Left cardiac atrium (tissue), 4 donors: ENCODE results near the gene EFCAB3. TPM values are rescaled to one million over a fixed set of nuclear protein-coding genes. Genes with fewer than 3 reads are reported as not detected.
"Not testable (repeated sequence)": the region's sequence is repeated elsewhere in the genome, so short reads cannot be mapped to it uniquely, and the experiment has no call there.

Source experiments
- ATAC-seq, 2 donors: fragments of 200-7000 bp; cut with Tn5 transposase; one replicate each; pipeline ENCODE4 v1.9.1; 2020; ENCODE audit warnings: mild to moderate bottlenecking in 2 of 2, moderate library complexity in 2 of 2
- DNase-seq: peaks from one replicate; pipeline ENCODE4 v3.0.0-alpha.2; 2020
- intact Hi-C, 2 donors: fragments of 100-400 bp; cut with DNase I; formaldehyde crosslinking; loops; one replicate each; pipeline versions ENCODE4 v1.14.1 to v1.15.1; 2022 to 2023
- long read RNA-seq: library from polyadenylated mRNA; unstranded; transcript quantifications from one replicate; pipeline ENCODE4 v2.0.0, GENCODE V29; 2021
- total RNA-seq, 2 donors: library from RNA; stranded (reverse); fragmentation: NEBNext Ultra II Directional; extraction: Animal tissue kit (Norgen Biotek cat#: 25700); gene quantifications; one replicate each; pipeline ENCODE4 v1.2.1, GENCODE V29; 2021
- donor health status: DM: no; HTN: yes; CAD: no.
- donor health status: DM: no; HTN: yes; CAD: no; lungs with severe emphysema.
- donor health status: DM: yes; HTN: yes; CAD: no.
- donor health status: Dilated cardiomyopathy.

The EFCAB3 gene
- not detected for total RNA-seq
- long read RNA-seq: 0 reads

GRCh38 chr17:62380253-62380652 is at the start of gene EFCAB3:
Gene EFCAB3 (plus strand): TSS chr17:62380553. CDS start chr17:62382980, 2,427 bp downstream.
- DNase-seq (no peak), ATAC-seq (no peak)
- intact Hi-C loops: no loop called here

- ATAC-seq (no peak), DNase-seq (no peak)
- intact Hi-C loops: no loop called here
Measured at GRCh38 chr17:62336527-62336926, 43.8 kb upstream of the EFCAB3 start.

- no peak for DNase-seq
- ATAC-seq: no peak
- intact Hi-C loops: no loop called here
Measured at GRCh38 chr17:62343764-62344270, 36.5 kb upstream of the EFCAB3 start.

- no peak for DNase-seq
- intact Hi-C loops: no loop called here
- ATAC-seq: no peak
Measured at GRCh38 chr17:62351176-62351575, 29.2 kb upstream of the EFCAB3 start.

- intact Hi-C loops: no loop called here
- ATAC-seq (no peak), DNase-seq (no peak)
Measured at GRCh38 chr17:62366191-62366590, 14.2 kb upstream of the EFCAB3 start.

GRCh38 chr17:62381561-62381960 is 1.2 kb downstream of the EFCAB3 start:
- no peak for DNase-seq
- ATAC-seq: no peak
- intact Hi-C loops: no loop called here

- DNase-seq (no peak), ATAC-seq (no peak)
- intact Hi-C loops: no loop called here
Measured at GRCh38 chr17:62388856-62389255, 8.5 kb downstream of the EFCAB3 start.

GRCh38 chr17:62392908-62393307 is 12.6 kb downstream of the EFCAB3 start:
- intact Hi-C loops: no loop called here

GRCh38 chr17:62398891-62399290 is 18.5 kb downstream of the EFCAB3 start:
- intact Hi-C loops: no loop called here
- ATAC-seq: no peak
- no peak for DNase-seq

More at GRCh38 chr17:62392908-62393307, 12.6 kb downstream of the EFCAB3 start:
- no peak for ATAC-seq
- DNase-seq: no peak

- ATAC-seq: no peak
- DNase-seq: no peak
- intact Hi-C loops: no loop called here
Measured at GRCh38 chr17:62405451-62405850, 25.1 kb downstream of the EFCAB3 start.

GRCh38 chr17:62413090-62413489 is 32.7 kb downstream of the EFCAB3 start:
- ATAC-seq, DNase-seq, intact Hi-C loops: not testable (repeated sequence)

- intact Hi-C loops: not testable (repeated sequence)
- DNase-seq (peak; percentile 86), ATAC-seq (peak; percentile 97 to 98)
Measured at GRCh38 chr17:62423647-62424461, 43.5 kb downstream of the EFCAB3 start, which contains the start of gene METTL2A. Gene METTL2A (plus strand): TSS chr17:62423897. CDS start chr17:62423903, 6 bp downstream.

- DNase-seq, intact Hi-C loops, ATAC-seq: not testable (repeated sequence)
Measured at GRCh38 chr17:62426214-62426613, 45.9 kb downstream of the EFCAB3 start.

GRCh38 chr17:62435251-62435650 is 54.9 kb downstream of the EFCAB3 start:
- ATAC-seq, DNase-seq, intact Hi-C loops: not testable (repeated sequence)

GRCh38 chr17:62441181-62441580 is 60.8 kb downstream of the EFCAB3 start:
- intact Hi-C loops, ATAC-seq, DNase-seq: not testable (repeated sequence)

GRCh38 chr17:62444063-62444462 is 63.7 kb downstream of the EFCAB3 start:
- DNase-seq: no peak

GRCh38 chr17:62445791-62446190 is 65.4 kb downstream of the EFCAB3 start:
- ATAC-seq, DNase-seq, intact Hi-C loops: not testable (repeated sequence)

More at GRCh38 chr17:62444063-62444462, 63.7 kb downstream of the EFCAB3 start:
- no peak for ATAC-seq
- intact Hi-C loops: no loop called here

- ATAC-seq, DNase-seq, intact Hi-C loops: not testable (repeated sequence)
Measured at GRCh38 chr17:62452195-62452594, 71.8 kb downstream of the EFCAB3 start.

GRCh38 chr17:62453041-62453440 is 72.7 kb downstream of the EFCAB3 start:
- intact Hi-C loops, DNase-seq, ATAC-seq: not testable (repeated sequence)

- ATAC-seq, DNase-seq, intact Hi-C loops: not testable (repeated sequence)
Measured at GRCh38 chr17:62453656-62454055, 73.3 kb downstream of the EFCAB3 start.
